HL-60 (cell line): ENCODE data around the gene NUFIP2.
"Not testable (repeated sequence)": the region's sequence is repeated elsewhere in the genome, so short reads cannot be mapped to it uniquely, and the experiment has no call there.

Experiments used
- CTCF ChIP-seq: IDR thresholded peaks from one replicate; pipeline ENCODE4 v1.5.1; 2011; ENCODE audit warnings: low read length, control low read depth, inconsistent platforms; ENCODE audit not compliant: insufficient read depth
- GABPA ChIP-seq: IDR thresholded peaks from 2 replicates; pipeline ENCODE4 v1.6.1; 2012; ENCODE audit warnings: low read depth
- POLR2AphosphoS5 ChIP-seq: IDR thresholded peaks from 2 replicates; pipeline ENCODE4 v1.6.1; 2012; ENCODE audit warnings: low read depth

GRCh38 chr17:29339016-29339415 lies 45.1 kb upstream of the NUFIP2 start:
- TF ChIP-seq POLR2AphosphoS5, GABPA, CTCF: not testable (repeated sequence)
